ENCODE data around the gene GABARAP.

- peak in 6 of 7 experiments; percentile 18 to 61 (median 42) for TF ChIP-seq CTCF (IDR thresholded peaks at IDR 0.05)
- TF ChIP-seq POLR2A (IDR thresholded peaks at IDR 0.05), result no peak
Measured at GRCh38 chr17:7213895-7214299, 28.4 kb downstream of the GABARAP start.
